Measurements from ENCODE around the gene LTBP2.

The LTBP2 gene

DNA sequence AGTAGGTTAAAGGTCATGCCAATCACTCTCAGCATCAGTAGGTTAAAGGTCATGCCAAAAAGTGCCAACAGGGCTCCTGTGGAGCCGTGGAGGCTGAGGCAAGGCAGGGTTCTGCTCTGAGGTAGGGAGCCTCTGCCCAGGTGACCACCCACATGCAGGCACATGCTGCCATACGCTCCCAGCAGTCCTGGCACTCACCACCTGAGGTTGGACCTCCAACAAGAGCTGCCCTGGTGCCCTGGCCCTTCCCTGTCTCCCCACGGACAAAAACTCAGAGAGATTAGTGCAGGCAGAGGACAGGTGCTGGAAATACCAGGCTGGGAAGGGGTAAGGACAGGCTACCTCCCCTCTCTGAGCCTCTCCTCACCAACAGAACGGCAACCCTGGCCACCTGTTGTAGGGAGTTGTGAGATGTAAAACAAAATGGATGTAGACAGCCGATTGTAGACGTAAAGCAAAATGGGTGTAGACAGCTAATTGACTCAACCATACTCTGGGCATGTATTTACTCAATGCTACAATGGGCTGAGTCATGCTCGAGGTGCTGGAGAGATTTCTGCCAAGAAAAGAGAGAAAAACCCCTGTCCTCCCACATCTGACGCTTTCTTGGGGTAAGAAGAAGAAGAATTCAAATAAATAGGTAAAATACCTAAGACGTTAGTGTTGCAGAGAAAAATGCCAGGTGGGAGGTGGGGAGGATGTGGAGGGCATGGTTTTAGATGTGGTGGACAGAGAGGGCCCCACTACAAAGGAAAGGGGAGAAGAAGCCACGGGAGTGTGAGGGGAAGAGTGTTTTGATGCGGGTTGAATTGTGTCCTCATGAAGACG is 32.4 kb downstream of the LTBP2 start:
- no peak overlapping the region for H3K4me3 ChIP-seq (ENCODE audit: low read depth, low read length)
- CTCF ChIA-PET, result interaction anchor here (0.5 kb wide), 1 partner anchor 87 kb away, joined by 5 read pairs; no protein-coding TSS in a partner anchor

DNA sequence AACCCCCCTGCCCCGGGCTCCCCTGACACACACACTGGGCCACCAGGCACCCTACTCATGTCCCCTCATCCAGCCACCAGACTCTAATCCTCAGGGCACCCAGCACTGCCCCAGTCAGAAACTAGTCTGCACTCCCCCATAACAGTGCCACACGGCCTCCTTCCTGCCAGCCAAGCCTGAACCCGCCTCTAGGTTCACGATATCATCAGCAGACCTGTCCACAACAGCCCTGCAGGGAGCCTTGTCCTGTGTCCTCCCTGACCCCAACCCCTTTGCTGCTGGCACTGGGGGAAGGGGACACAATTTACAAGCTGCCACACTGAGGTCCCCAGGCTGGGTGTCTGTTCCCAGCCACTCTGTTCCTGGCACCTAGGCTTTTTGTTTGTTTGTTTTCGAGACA is 33.6 kb downstream of the LTBP2 start:
- CTCF ChIA-PET, result no interaction called here
- no peaks in the 10 kb centered on the region for H3K9me3 ChIP-seq (ENCODE audit: control insufficient read depth, insufficient read depth, low read depth, low read length)
- no peak overlapping the region for H3K4me3 ChIP-seq (ENCODE audit: low read depth, low read length)
- H3K4me1 ChIP-seq (ENCODE audit: control insufficient read depth, insufficient read depth, low read length), result no peaks in the 10 kb centered on the region
- POLR2A ChIA-PET, result no interaction called here
- no peaks in the 10 kb centered on the region for H3K36me3 ChIP-seq (ENCODE audit: control insufficient read depth in 2 of 2, insufficient read depth in 1 of 2, low read length in 2 of 2)
- TF ChIP-seq BCL11A (tag by site-specific recombination; IDR thresholded peaks at IDR 0.05; ENCODE audit: low read depth), result no peak
- no peak overlapping the region for H3K27ac ChIP-seq (ENCODE audit: extremely low read depth, low read depth, low read length)

More for the DNA sequence above, 32.4 kb downstream of the LTBP2 start:
- POLR2A ChIA-PET, result no interaction called here
- H3K36me3 ChIP-seq (ENCODE audit: control insufficient read depth in 2 of 2, insufficient read depth in 1 of 2, low read length in 2 of 2), result no peaks in the 10 kb centered on the region
- H3K4me1 ChIP-seq (ENCODE audit: control insufficient read depth, insufficient read depth, low read length), result no peaks in the 10 kb centered on the region
- H3K27ac ChIP-seq (ENCODE audit: extremely low read depth, low read depth, low read length), result no peak overlapping the region
- TF ChIP-seq ZNF571 (tag by site-specific recombination; IDR thresholded peaks at IDR 0.05) (no peak), BCL11A (tag by site-specific recombination; IDR thresholded peaks at IDR 0.05; ENCODE audit: low read depth) (no peak), ZNF37A (tag by site-specific recombination; IDR thresholded peaks at IDR 0.05) (no peak), PRDM10 (tag by site-specific recombination; IDR thresholded peaks at IDR 0.05) (no peak)
- TF ChIP-seq, protein P1, sequence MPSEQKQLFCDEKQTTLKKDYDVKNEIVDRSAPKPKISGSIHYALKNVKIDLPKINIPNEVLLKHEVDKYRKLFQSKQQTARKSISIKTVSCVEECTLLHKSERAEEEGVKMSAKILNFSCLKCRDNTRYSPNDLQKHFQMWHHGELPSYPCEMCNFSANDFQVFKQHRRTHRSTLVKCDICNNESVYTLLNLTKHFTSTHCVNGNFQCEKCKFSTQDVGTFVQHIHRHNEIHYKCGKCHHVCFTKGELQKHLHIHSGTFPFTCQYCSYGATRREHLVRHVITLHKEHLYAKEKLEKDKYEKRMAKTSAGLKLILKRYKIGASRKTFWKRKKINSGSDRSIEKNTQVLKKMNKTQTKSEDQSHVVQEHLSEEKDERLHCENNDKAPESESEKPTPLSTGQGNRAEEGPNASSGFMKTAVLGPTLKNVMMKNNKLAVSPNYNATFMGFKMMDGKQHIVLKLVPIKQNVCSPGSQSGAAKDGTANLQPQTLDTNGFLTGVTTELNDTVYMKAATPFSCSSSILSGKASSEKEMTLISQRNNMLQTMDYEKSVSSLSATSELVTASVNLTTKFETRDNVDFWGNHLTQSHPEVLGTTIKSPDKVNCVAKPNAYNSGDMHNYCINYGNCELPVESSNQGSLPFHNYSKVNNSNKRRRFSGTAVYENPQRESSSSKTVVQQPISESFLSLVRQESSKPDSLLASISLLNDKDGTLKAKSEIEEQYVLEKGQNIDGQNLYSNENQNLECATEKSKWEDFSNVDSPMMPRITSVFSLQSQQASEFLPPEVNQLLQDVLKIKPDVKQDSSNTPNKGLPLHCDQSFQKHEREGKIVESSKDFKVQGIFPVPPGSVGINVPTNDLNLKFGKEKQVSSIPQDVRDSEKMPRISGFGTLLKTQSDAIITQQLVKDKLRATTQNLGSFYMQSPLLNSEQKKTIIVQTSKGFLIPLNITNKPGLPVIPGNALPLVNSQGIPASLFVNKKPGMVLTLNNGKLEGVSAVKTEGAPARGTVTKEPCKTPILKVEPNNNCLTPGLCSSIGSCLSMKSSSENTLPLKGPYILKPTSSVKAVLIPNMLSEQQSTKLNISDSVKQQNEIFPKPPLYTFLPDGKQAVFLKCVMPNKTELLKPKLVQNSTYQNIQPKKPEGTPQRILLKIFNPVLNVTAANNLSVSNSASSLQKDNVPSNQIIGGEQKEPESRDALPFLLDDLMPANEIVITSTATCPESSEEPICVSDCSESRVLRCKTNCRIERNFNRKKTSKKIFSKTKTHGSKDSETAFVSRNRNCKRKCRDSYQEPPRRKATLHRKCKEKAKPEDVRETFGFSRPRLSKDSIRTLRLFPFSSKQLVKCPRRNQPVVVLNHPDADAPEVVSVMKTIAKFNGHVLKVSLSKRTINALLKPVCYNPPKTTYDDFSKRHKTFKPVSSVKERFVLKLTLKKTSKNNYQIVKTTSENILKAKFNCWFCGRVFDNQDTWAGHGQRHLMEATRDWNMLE (tag by site-specific recombination; conservative IDR thresholded peaks at IDR 0.05; ENCODE audit: low read depth), result no peak
- no peaks in the 10 kb centered on the region for H3K9me3 ChIP-seq (ENCODE audit: control insufficient read depth, insufficient read depth, low read depth, low read length)

- Histone ChIP-seq H3K4me1 (ENCODE audit: control insufficient read depth, insufficient read depth, low read length) (peaks cover 2% of the 10 kb centered on the region), H3K27ac (ENCODE audit: extremely low read depth, low read depth, low read length) (no peak overlapping the region), H3K36me3 (ENCODE audit: control insufficient read depth in 2 of 2, insufficient read depth in 1 of 2, low read length in 2 of 2) (no peaks in the 10 kb centered on the region), H3K9me3 (ENCODE audit: control insufficient read depth, insufficient read depth, low read depth, low read length) (no peaks in the 10 kb centered on the region), H3K4me3 (ENCODE audit: low read depth, low read length) (no peak overlapping the region)
- no peak for TF ChIP-seq ZNF302 (tag by site-specific recombination; IDR thresholded peaks at IDR 0.05; ENCODE audit: low read depth)
- TF ChIP-seq ZNF121 (tag by site-specific recombination; IDR thresholded peaks at IDR 0.05), result no peak
- TF ChIP-seq BCL11A (tag by site-specific recombination; IDR thresholded peaks at IDR 0.05; ENCODE audit: low read depth), result no peak
- no peak for TF ChIP-seq ZNF561 (tag by site-specific recombination; IDR thresholded peaks at IDR 0.05; ENCODE audit: borderline replicate concordance)
- TF ChIP-seq ZNF501 (tag by site-specific recombination; IDR thresholded peaks at IDR 0.05), result no peak
- TF ChIP-seq BCL11B (tag by site-specific recombination; IDR thresholded peaks at IDR 0.05; ENCODE audit: low read depth), result no peak
- no peak for TF ChIP-seq ZNF701 (tag by site-specific recombination; IDR thresholded peaks at IDR 0.05)
- no peak for TF ChIP-seq ZNF548 (tag by site-specific recombination; IDR thresholded peaks at IDR 0.05)
- POLR2A ChIA-PET, result no interaction called here
- CTCF ChIA-PET, result no interaction called here
Observed at GRCh38 chr14:74577948-74578275, 34.1 kb downstream of the LTBP2 start.
